CD4-positive, alpha-beta T cell treated with Interleukin-17A for 1 hour (primary cell): ENCODE data around the gene ISG20L2.

Experiments
- DNase-seq: peaks from one replicate; pipeline ENCODE4 v3.0.0-alpha.2; 2020

ISG20L2 gene

DNA sequence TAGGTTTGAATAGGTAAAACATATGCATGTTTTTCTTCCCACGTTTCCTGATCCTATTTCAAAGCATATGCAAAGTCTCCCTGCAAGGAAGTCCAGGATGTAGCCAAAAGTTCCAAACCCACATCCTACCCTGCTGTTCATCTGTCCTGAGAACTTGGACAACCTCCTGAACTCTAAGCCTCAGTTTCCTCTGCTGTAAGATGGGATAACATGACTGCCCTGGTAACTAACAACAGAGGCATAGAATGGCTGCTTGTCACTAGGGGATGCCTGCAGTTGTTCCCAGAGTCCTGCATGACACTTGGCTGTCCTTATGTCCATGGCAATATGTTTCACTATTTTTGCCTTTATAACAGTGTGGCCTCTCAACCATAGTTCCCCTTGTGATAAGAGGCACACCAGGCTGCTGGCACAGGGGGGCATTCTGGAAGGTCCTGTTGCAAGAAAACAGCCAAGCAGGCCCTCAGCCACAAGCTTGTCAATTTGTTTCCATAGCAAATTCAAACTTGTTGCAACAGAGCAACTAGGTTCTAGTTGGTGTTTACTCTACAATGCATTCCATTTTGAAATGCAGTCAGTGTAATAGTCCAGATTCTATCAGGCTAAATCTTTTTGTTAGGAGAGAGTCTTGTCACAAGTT lies 24.4 kb upstream of the ISG20L2 start:
- no peak for DNase-seq

DNA sequence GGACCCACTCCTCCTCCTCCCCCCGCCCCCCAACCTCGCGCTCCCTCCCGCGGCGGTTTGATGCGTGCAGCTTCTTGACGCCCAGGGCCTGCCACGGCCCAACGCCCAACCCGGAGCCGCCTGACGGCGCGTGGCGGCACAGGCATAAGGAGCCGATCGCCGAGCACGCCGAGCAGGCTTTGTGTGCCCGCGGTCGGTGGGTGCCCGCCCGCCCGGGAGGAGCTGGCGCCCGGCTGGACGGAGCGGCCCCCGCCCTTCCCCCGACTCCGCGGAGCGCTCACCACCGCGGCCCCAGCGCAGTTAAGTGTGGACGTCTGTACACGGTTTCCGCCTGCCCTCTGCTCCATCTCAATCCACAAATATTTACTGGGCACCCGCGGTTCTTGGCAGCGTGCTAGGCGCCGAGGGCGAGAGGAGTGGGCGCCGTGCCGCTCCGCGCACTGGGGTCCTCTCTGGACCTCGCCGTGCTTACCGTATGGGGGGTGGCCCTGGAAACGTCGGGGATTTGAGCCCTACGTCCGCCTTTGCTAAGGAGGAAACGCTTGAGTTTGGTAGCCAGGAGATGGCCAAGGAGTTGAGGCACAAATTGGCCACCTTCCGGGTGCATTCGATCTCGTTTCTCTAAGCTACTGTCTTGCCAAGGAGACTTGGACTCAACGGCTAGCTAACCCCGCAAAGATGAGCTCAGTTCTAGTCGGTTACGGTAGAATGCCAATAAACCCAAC lies 23.4 kb upstream of the ISG20L2 start:
- peak; percentile 98 for DNase-seq

DNA sequence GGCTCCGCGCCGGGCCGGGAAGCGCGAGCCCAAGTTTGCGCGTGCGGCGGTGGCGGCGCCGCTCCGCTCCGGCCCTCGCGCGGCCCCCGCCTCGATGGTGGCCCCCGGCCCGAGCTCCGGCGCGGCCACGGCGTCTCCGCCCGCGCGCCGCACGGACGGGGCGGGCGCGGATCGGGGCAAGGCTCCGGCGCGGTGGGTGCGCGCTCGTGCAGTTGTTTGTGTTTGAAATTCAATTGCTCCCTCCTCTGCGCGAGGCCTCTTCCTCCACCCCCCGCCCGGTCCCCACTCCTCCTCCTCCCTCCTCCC lies 22.8 kb upstream of the ISG20L2 start, which contains the start of gene HDGF:
Gene HDGF (minus strand): TSS at position 225 of the 306 bp plus-strand sequence. CDS start 246 bp downstream, outside the sequence.
- no peak for DNase-seq

DNA sequence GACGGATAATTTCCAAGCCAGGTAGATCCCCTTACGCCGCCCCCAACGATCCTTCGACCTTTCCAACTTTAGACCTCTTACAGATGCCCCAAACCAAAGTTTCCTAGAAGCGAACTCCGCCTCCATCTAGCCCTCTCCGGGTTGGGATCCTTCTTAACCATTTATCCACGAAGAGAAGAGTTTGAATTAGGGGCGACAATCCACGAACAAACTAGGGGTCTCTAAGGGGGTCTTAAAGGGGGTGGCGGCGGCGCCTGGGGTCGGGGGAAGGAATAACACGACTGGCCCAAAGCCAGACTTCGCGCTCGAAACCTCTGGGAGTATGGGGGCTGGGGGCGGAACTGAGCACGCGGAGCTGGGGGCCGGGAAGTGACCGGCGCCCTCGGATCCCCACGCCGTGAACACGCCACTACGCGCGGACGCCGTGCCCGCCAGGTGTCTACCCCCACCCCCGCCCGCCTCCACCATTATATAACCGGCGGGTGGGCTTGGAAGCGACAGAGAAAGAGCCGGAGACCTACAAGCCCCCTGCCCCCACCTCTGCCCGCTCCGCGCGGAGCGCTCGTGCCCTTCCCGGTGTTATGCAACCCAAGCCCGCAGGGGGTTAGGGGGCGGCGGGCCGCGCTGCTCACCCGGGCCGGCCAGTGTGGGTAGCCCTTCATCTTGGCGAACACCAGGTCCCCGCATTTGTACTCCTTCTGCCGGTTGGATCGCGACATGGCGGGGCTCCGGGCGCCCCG lies 22.3 kb upstream of the ISG20L2 start:
- DNase-seq: peak; percentile 44

DNA sequence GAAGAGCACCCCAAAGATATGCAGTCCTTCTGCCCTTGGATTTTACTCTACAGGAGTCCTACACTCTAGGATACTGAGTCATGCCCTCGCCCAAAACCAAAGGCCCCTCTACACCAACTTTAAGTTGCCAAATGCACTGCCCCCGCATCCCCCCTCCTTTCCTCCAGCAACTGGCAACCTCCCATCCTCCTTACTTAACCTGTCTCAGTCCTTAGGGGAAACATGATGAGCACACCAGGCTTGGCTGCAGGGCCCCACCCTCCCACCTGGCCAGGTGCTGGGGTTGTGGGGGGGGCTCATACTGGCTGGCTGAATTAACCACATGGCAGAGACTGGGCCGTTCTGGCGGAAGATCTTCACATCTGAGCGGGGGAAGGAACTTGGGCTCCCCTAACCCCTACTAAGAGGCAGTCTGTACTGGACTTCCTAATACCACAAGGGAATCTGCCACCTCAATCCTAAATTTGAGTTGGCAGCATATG lies 21.7 kb upstream of the ISG20L2 start:
- DNase-seq: peak; percentile 52

DNA sequence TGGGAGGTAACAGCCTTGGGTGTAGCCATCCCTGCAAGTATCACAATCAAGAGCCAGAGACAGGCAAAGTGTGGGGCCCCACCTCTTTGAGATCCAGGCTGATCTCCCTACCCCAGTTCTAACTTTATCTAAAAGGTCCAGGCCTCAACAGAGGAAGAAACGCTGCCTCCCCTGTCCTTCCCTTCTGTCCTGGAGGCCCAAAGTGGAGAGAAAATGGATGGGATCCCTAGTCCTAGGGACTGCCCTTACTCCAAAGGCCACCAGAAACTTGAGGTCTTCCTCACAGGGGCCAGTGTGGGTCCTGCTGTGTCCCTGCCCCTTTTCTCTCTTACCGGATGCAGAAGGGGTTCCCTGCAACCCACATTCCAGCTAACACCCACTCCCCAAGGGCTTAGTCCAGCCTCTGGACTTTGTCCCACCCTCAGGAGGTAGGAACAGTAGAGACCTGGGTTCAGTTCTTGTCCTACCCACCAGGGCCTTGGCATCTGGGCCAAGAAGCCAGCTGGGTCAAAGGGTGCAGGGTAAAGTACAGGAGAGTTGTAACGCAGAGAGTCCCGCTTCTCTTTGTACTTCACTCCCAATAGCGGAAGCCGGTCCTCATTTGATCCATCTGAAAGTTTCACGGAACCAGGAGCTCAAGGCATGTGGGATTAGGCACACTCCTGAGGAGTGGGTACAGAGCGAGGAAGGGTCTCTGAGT lies 21.0 kb upstream of the ISG20L2 start:
- DNase-seq: no peak

DNA sequence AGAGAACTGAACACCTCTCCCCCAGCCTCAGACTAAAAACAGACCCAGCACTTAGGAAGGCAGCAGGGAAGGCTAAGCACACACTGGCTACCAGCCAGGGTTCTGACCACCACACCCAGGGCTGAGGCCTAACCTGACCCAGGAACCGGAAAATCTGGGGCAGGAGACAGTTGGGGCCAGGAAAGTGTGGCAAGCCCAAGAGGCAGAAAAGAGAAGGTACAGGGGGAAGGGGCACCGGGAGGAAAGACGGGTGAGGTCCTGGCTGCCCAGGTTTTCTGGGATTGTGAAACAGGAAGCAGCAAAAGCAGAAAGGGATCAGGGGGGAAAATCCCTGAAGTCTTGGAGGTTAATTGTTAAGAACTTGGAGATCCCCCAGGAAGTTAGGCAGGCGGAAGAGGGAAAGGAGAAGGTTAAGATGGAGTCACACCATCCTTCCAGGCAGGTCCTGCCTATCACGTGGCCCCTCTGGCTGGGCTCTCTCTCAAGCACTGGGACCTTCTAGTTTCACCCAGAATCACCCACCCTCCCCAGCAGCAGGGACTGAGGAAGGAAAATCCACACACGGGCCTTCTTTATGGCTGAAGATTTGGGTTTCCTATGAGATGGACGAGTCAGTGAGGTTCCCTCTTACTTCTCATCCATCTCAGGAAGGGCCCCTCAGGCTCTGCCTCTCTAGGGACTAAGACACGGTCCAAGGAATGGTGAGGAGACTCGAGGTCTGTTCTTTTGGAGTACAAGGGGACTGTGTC lies 20.3 kb upstream of the ISG20L2 start:
- peak; percentile 35 for DNase-seq

DNA sequence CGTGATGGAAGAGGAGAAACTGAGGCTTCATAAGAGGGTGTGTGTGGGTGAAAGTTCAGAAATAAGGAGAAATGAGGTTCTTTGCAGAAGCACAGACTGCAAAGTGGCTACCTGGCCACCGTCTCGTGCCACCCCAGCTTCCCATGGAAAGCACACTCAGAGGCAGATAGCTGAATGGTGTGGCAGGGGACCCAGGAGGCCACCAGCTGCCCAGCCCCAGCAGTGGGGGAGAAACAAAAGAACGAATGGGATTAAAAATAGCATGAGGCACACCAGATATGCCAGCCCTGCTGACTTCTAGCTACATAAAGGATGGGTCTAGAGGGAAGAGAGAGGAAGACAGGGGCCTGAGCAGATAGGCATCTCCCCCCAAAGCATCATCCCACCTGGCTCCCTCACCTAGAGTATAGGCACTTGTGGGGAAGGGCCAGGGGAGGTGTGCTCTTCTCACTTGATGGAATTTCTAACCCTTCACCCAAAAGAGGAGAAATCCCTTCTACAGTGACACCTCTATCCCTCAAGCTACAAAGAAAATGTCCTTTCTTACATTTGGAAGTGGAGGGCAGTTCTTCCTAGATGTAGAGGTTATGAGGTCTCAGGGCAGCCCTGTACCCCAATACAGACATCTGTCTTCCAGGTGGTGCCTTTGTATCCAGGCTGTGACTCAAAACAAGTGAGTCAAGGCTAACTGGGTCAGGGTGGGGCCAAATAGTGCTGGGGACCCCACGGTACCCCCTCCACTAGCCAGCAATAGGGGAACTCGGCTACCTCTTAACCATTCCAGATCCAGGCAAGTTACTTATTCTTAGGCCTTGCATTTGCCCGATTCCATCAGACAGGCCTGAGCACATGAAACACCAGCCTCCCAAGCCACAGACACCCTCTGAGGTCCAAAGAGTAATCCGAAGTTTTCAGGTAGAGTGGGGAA lies 19.4 kb upstream of the ISG20L2 start:
- DNase-seq: no peak

DNA sequence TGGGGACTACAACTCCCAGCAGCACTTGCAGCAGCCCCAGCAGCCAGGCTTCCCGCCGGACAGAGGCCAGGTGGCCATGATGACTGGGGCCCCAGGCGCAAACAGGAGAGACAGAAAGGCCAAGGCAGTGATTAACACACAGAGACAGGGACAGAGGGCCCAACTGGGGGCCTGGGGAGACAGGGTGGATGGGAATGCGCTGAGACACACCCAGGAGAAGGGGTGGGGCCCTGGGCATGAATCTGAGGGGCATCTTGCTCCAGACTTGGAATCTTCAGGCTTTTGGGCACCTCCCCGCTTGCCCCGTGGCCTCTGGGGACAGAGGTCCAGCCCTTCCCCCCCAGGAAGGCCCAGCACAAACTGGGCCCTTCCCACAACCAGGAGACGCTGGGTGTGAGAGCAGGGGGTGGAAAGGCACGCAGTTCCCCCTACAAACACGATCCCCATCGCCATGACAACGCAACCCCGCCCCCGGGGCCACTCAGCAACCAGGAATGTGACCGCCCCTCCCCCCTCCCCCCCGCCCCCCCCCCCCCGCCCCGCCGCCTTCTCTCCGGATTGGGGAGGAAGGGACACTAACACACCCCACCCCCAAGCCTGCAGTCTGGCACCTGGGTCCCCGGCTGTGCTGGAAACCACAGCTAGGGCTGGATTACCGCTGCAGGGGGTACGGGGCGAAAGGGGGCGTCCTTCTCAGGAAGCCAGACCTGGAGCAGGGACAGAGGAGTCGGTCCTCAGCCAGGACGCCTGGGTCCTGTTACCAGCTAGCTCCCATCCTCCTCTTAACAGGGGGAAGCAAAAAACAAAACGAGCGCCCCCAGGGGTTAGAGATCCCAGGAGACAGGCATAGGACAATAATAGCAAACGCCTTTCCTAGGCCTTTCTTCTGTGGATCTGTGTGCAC lies 18.4 kb upstream of the ISG20L2 start:
- peak; percentile 84 for DNase-seq

DNA sequence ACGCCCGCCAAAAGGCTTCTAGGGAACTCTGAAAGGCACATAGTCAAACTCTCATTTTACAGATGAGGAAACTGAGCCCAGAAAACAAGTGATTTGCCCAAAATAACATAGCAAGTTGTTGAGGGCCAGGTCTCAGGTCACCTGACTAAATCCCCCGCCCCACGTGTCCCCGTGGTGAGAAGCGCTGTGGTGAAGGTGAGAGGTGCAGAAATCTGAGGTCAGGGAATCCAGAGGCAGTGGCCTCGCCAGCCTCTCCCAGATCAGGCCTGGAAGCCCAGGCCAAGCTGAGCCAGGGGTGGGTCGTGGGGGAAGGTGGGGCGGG lies 17.8 kb upstream of the ISG20L2 start:
- DNase-seq: peak; percentile 51

DNA sequence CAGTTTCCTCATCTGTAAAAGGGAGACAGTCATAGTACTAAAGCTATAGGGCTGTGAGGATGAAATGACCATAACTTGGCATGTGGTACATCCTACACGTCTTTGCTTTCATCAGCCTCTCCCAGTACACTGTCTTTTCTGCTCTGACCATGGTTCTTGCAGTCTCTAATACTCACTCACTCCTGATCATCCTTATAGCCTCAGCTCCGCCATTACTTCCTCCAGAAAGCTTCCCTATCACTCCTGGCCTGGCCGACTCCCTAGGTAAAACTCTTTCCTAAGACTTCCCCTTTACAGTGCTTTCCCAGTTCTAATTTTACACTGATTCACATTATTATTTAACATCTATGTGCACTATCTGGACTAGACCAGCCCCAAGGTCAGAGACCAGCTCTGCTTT lies 17.3 kb upstream of the ISG20L2 start:
- DNase-seq: no peak

DNA sequence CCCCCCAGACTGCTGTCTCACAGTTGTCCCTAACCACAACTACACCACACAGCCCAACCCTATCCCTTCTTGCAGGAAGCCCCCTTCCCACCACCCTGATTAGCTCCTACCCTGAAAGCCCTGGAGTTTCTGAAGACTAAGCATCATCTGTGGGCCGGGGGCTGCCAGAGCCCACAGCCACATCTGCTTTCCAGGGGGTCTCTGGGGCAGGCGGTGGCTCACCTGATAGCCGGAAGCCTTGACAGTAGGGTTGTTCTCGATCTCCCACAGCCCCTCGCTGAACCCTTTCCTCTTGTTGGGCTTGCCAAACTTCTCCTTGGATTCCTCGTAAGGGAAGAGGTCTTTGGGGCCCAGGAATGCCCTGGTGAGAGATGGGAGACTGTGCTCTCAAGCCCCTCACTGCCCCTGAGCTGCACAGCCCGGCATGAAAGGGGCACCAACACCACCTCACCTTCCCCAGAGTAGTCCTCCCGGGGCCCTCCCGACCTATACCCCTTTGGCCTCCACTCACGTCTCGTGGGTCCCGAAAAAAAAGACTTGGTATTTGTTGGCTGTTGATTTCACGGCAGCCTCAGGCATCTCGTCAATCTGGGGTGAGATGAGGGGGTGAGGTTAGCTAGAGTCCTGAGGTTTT lies 16.3 kb upstream of the ISG20L2 start:
- DNase-seq: no peak

DNA sequence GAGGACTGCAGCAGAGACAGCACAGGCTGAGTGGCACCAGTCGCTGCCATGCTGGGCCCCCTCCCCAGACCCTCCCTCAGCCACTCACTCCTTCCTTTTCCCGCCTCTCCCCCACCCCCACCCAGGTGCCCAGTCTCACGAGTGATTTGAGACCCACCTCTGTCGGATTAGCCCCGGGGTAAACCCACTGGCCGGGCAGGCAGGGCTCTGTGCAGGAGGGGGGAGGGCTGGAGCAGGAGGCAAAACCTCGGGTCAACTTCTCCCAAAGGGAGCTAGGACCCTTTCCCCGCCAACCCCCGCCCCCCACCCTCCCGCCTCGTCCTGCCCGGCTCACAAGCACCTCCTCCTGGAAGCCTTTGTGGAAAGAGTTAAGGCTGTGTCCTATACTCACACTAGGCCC lies 15.8 kb upstream of the ISG20L2 start:
- DNase-seq: no peak

DNA sequence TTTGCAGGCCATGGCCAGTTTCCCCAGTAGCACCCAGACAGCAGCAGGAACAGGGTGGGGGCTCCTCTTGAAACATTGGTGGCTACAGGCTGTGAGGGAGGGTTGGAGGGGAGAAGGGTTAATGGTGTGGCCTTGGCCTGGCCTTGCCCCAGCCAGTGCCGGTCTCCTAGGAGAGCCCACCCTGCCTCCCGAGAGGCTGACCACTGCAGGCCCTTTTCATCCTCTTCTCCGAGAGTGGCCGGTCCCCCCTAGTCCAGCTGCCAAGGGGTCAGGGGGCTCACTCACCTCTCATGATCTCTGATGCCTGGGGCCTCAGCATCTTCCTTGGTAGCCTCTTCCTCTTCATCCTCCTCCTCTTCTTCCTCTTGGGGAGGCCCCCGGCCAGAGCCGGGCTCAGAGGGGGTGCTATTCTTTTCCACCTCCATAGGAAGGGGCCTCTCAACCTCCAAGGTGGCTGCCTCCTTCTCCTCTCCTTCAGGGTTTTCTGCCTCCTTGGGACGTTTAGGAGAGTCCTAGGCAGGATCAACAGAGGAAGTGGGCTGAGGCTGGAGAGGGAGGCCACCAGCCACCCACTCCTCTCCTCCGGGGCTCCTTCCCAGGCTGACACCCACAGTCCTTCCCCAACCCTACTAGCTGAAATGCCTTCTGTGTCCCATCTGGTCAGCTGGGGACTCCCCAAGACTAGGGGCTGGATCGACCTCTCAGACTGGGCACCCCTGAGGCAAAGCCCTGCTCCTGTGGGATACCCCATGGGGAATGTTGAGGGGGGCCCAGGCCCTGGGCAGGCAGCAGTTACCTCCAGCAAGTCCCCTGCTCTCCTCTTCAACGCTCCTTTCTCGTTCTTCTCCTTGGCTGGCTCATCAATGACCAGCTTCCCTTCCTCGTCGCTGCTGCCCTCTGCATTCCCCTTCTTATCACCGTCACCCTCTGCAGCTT lies 15.1 kb upstream of the ISG20L2 start:
- DNase-seq: no peak

DNA sequence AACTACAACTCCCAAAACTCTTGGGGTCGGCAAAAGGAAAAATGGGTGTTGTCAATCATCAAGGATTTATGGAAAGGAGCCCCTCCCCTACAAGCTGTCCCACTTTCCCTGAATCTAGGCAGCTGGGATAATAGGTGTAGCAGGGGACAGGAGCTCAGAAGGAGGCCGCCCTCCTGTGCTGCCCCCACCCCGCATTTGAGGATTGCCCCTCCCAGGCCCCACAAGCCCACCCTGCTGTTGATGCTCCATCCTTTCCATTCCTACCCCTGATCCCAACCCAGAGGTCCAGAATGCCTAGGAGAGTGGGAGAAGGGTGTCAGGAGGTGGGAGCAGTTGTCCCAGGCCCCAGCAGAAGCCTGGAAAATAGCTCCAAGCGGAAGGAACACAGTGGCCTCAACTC lies 14.2 kb upstream of the ISG20L2 start:
- DNase-seq: no peak

DNA sequence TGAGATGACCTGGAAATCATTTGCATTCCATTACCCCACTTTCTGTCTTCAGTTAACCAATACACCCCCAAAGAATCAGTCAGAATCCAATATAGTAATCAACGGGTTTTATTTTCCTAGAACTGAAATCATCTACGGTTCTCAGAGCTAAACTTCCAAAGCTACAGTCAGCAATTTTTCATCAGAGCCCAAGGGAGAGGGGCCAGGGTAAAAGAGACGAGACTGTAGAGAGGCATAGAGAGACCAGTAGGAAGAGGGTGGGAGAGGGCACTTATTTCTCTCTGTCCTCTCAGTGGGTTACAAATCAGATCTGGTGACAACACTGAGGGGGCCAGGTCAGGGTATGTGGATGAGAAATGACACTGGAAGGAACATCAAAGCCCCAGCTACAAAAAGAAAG lies 13.5 kb upstream of the ISG20L2 start:
- DNase-seq: no peak

DNA sequence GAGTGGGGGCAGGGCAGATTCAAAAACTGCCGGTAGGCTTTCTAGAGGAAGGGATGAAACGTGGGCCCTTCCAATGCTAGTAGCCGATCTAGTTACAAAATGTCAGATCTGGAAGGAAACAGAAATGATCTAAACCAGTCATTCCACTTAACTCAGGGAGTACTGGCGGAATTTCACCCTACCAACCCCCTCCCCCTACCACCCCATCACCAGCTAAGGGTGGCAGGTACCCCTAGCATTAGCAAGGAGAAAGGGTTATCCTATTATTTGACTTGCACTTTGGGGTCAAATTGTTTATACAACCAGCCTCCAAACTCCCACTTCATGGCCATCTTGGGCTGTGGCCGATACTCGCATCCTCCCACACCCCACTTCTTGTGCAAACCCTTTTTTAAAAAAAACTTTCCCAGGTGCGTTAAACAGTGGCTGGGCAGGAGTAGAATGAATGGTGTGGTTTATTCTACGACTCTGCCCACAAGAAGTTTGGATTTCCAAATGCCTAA lies 13.0 kb upstream of the ISG20L2 start:
- DNase-seq: no peak

DNA sequence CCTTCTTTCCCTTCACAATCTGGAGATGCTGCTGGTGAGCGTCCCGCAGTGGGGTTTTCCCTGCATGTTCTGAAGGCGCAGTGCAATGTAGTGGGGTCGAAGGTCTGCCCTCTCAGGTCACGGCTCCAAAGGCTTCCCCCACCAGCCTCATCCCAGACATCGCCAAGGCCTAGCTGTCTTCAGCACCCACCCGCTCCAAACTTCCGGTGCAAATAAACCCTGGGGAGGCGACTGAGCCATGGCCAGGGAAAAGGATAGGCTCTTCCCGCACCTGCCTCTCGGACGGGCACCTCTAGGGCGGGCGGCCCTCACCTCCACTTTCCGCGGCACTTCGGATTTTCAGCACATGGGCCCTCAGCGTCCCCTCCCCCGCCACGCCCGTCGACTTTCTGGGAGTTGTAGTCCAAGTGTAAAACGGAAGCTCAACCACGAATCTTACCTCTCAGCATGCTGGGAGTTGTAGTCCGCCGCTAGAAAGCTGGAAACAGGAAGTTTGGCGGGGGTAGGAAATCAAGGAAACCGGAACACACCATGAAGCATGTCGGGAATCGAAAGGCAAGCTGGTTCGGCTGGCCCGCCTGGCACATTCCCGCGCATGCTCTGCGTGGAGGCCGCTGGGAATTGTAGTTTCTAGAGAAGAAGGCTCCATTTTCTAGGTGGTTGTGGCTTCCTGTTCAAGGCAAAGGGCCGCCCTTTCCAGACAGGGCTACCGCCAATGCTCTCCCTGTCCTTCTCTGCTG lies 12.3 kb upstream of the ISG20L2 start, which contains the start of gene MRPL24:
Gene MRPL24 (minus strand): TSS at position 348 of the 740 bp plus-strand sequence. CDS start 2,384 bp downstream, outside the sequence.
- peak; percentile 100 for DNase-seq
